ENCODE results near the gene HINT2.

Gene HINT2

GRCh38 chr9:35814841-35815543 lies at the start of gene HINT2:
Gene HINT2 (minus strand): TSS chr9:35815042. CDS start chr9:35814979, 63 bp downstream.
- TF ChIP-seq ZFX (IDR thresholded peaks at IDR 0.05): peak; percentile 32; the same call in 1 of the 2 replicates
- TF ChIP-seq, protein P1, sequence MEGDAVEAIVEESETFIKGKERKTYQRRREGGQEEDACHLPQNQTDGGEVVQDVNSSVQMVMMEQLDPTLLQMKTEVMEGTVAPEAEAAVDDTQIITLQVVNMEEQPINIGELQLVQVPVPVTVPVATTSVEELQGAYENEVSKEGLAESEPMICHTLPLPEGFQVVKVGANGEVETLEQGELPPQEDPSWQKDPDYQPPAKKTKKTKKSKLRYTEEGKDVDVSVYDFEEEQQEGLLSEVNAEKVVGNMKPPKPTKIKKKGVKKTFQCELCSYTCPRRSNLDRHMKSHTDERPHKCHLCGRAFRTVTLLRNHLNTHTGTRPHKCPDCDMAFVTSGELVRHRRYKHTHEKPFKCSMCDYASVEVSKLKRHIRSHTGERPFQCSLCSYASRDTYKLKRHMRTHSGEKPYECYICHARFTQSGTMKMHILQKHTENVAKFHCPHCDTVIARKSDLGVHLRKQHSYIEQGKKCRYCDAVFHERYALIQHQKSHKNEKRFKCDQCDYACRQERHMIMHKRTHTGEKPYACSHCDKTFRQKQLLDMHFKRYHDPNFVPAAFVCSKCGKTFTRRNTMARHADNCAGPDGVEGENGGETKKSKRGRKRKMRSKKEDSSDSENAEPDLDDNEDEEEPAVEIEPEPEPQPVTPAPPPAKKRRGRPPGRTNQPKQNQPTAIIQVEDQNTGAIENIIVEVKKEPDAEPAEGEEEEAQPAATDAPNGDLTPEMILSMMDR (conservative IDR thresholded peaks at IDR 0.05): no peak
- peak within 1 kb of the TSS; percentile 99 for H3K27ac ChIP-seq

DNA sequence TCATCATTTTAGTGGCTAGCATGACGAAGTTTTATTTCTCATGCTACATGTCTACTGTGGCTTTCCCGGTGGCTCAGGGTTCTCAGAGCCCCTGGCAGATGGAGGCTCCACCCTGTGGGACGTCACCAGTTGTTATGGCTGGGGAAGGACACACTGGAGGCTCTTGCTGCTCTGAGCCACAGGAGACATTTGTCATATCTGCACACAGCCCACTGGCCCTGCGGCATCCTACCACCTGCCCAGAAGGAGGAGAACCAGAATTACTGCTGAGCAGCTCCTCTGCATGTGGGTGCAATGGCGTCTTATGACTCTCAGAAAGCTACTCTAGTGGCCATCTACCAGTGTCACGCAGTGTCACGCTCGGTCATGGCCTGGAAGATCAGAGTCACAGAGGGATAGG lies 48.7 kb upstream of the HINT2 start:
- TF ChIP-seq ZFX (IDR thresholded peaks at IDR 0.05): no peak
- TF ChIP-seq, protein P1 (conservative IDR thresholded peaks at IDR 0.05): no peak
- H3K27ac ChIP-seq: no peak overlapping the region

DNA sequence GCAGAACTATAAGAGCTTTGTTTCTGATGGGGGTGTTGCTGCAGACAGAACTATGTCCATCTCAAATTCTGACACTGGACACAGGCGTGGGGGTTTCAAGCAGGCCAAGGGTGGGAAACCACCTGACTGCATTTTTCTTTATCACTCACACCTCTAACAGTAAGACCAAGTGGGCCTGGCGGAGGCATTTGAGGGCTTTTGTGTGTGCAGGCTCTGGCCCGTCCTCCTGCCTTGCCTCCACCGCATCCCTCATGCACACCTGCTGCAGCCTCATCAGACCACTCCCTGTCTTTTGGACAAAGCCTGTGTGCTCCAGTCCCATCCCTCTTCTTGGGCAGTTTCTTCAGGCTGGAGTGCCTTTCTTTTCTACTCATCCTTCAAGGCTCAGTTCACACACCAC lies 47.5 kb upstream of the HINT2 start:
- TF ChIP-seq ZFX (IDR thresholded peaks at IDR 0.05): no peak
- TF ChIP-seq, protein P1 (conservative IDR thresholded peaks at IDR 0.05): no peak
- no peak overlapping the region for H3K27ac ChIP-seq

DNA sequence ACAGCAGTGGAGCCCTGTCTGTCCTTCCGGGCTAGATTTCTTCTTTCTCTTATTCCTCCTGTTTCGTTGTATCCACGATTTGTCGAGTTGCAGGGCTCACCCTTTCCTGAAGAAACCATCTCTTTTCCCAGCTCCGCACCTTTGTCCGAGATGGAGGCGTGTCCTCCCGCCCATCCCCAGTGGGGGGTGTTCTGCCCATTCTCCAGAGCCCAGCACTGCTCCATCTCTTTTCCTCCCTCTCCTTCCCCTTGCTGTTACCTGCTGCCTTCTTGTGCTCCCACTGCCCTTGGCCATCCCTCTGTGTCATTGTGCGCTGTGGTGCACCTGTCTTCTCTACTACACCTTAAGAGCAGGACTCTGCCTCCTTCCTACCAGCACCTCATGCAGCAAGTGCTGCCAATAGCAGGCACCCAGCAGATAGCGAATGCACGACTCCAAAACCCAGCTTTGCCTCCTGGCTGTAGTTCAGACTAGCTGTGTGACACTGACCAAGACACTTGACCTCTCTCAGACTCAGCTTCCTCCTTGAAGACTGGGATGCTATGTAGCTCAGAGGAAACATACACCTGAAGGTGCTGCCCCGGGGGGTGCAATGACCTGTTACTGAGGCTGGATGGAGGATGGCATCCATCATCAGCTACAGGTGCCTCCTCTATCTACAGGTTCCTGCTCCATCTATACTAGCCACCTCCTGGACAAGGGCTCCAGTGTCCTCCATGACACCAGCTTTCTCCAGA lies 46.5 kb upstream of the HINT2 start:
- H3K27ac ChIP-seq: no peak overlapping the region
- TF ChIP-seq, protein P1 (conservative IDR thresholded peaks at IDR 0.05): no peak

- TF ChIP-seq ZFX (IDR thresholded peaks at IDR 0.05): no peak
- TF ChIP-seq, protein P1 (conservative IDR thresholded peaks at IDR 0.05): no peak
- H3K27ac ChIP-seq: no peak overlapping the region
Measured at GRCh38 chr9:35859990-35860339, 45.1 kb upstream of the HINT2 start.

DNA sequence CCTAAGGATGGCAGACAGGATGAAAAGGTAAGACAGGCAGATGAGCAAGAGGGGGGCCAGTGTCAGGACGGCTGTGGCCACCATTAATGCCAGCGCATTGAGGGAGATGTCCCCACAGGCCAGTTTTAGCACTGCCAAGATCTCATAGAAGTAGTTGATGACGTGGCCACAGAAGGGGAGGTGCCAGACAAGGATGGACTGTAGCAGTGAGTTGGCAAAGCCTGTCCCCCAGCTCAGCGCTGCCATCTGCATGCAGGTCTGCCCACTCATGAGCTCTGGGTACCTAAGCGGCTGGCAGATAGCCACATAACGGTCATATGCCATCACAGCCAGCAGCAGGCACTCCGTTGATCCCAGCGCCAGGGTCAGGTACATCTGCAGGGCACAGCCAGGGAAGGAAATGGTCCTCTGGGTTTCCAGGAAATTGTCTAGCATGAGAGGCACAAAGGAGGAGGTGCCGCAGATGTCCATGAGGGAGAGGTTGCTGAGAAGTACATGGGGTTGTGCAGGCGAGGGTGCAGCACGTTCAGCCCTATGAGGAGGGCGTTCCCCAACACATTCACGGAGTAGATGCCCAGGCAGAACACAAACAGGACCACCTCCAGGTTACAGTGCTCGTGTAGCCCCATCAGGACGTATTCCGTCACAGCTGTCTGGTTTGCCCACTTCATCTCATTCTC lies 44.6 kb upstream of the HINT2 start:
- H3K27ac ChIP-seq: no peak overlapping the region
- TF ChIP-seq, protein P1 (conservative IDR thresholded peaks at IDR 0.05): no peak
- no peak for TF ChIP-seq ZFX (IDR thresholded peaks at IDR 0.05)

DNA sequence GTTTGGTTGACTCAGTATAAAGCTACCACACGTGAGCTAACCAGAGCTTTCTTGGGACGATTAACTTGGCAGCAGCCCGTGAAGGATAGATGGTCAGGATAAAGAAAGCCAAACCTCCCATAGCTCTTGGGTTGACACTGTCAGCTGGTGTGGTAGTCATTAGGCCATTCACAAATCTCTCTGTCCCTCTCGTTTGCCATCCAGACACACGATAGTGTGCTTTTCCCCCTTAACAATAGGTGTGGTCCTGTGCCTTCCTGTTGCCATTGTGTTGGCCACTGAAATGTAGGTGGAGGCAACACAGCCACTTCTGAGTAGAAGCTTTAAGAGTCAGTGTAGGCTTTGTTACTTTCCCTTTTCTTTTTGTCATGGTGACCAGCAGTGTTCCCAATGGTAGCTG lies 43.6 kb upstream of the HINT2 start:
- no peak overlapping the region for H3K27ac ChIP-seq
- TF ChIP-seq, protein P1 (conservative IDR thresholded peaks at IDR 0.05): no peak
- no peak for TF ChIP-seq ZFX (IDR thresholded peaks at IDR 0.05)
